22Rv1 (cell line): Measurements from ENCODE around the gene ARL14.

ENCODE experiments used
- CTCF ChIP-seq: fragments of 450-650 bp; IDR thresholded peaks from 2 replicates; pipeline ENCODE4 v1.5.1; 2017; ENCODE audit warnings: mild to moderate bottlenecking
- ZFX ChIP-seq: fragments of 450-650 bp; IDR thresholded peaks from 2 replicates; pipeline ENCODE4 v1.6.1; 2017; ENCODE audit warnings: antibody characterized with exemption, borderline replicate concordance

- TF ChIP-seq CTCF, result no peak
- no peak for TF ChIP-seq ZFX
Measured at GRCh38 chr3:160629491-160629890, 47.5 kb upstream of the ARL14 start.
